ENCODE results near the gene TYW5.

TYW5 gene

GRCh38 chr2:199992296-199992695, 37.0 kb upstream of the TYW5 start:
- H3K27ac ChIP-seq, result no peak overlapping the region
- no peak for TF ChIP-seq CTCF (IDR thresholded peaks at IDR 0.05)
- no peak for TF ChIP-seq ZFX (IDR thresholded peaks at IDR 0.05; ENCODE audit: borderline replicate concordance)

- TF ChIP-seq CTCF (IDR thresholded peaks at IDR 0.05), result no peak
- TF ChIP-seq ZFX (IDR thresholded peaks at IDR 0.05; ENCODE audit: borderline replicate concordance), result no peak
- H3K27ac ChIP-seq, result no peak overlapping the region
These were observed 36.4 kb upstream of the TYW5 start for GRCh38 chr2:199991691-199992090.

GRCh38 chr2:199989822-199990221, 34.5 kb upstream of the TYW5 start:
- TF ChIP-seq ZFX (IDR thresholded peaks at IDR 0.05; ENCODE audit: borderline replicate concordance), result no peak
- TF ChIP-seq CTCF (IDR thresholded peaks at IDR 0.05), result no peak
- H3K27ac ChIP-seq, result no peak overlapping the region

- TF ChIP-seq ZFX (IDR thresholded peaks at IDR 0.05; ENCODE audit: borderline replicate concordance), result no peak
- TF ChIP-seq CTCF (IDR thresholded peaks at IDR 0.05), result no peak
- no peak overlapping the region for H3K27ac ChIP-seq
These were observed 32.9 kb upstream of the TYW5 start for GRCh38 chr2:199988151-199988550.

- H3K27ac ChIP-seq, result no peak overlapping the region
- no peak for TF ChIP-seq ZFX (IDR thresholded peaks at IDR 0.05; ENCODE audit: borderline replicate concordance)
- TF ChIP-seq CTCF (IDR thresholded peaks at IDR 0.05), result no peak
These were observed 32.3 kb upstream of the TYW5 start for GRCh38 chr2:199987586-199987985.

GRCh38 chr2:199985625-199986207, 30.4 kb upstream of the TYW5 start:
- TF ChIP-seq ZFX (IDR thresholded peaks at IDR 0.05; ENCODE audit: borderline replicate concordance), result no peak
- peak; percentile 88 for TF ChIP-seq CTCF (IDR thresholded peaks at IDR 0.05)
- no peak overlapping the region for H3K27ac ChIP-seq

GRCh38 chr2:199984755-199985154, 29.5 kb upstream of the TYW5 start:
- TF ChIP-seq CTCF (IDR thresholded peaks at IDR 0.05) (no peak), ZFX (IDR thresholded peaks at IDR 0.05; ENCODE audit: borderline replicate concordance) (no peak)
- no peak overlapping the region for H3K27ac ChIP-seq
